COR-L47 (cell line): ENCODE results near the gene CAV1.

Experiments
- DNase-seq: peaks from one replicate; lab custom pipeline; 2025; lab: John Stamatoyannopoulos, UW

The CAV1 gene

GRCh38 chr7:116530107-116530820 is 5.4 kb downstream of the CAV1 start:
- DNase-seq = no peak

GRCh38 chr7:116532102-116532688 is 7.4 kb downstream of the CAV1 start:
- DNase-seq = no peak

- no peak for DNase-seq
Measured at GRCh38 chr7:116534790-116535189, 10.0 kb downstream of the CAV1 start.

- no peak for DNase-seq
Measured at GRCh38 chr7:116535416-116535815, 10.6 kb downstream of the CAV1 start.

GRCh38 chr7:116538138-116538537 is 13.3 kb downstream of the CAV1 start:
- DNase-seq = no peak

- no peak for DNase-seq
Measured at GRCh38 chr7:116539879-116540278, 15.0 kb downstream of the CAV1 start.

GRCh38 chr7:116540743-116541142 is 15.9 kb downstream of the CAV1 start:
- no peak for DNase-seq

- DNase-seq = no peak
Measured at GRCh38 chr7:116541951-116542350, 17.1 kb downstream of the CAV1 start.

GRCh38 chr7:116542618-116543017 is 17.8 kb downstream of the CAV1 start:
- DNase-seq = no peak

GRCh38 chr7:116543664-116544063 is 18.8 kb downstream of the CAV1 start:
- no peak for DNase-seq

GRCh38 chr7:116544487-116544886 is 19.7 kb downstream of the CAV1 start:
- DNase-seq = no peak

- DNase-seq = no peak
Measured at GRCh38 chr7:116545411-116545993, 20.7 kb downstream of the CAV1 start.

GRCh38 chr7:116546054-116546453 is 21.2 kb downstream of the CAV1 start:
- DNase-seq = no peak

- no peak for DNase-seq
Measured at GRCh38 chr7:116546916-116547315, 22.1 kb downstream of the CAV1 start.

- DNase-seq = no peak
Measured at GRCh38 chr7:116547347-116547746, 22.5 kb downstream of the CAV1 start.

GRCh38 chr7:116548506-116548905 is 23.7 kb downstream of the CAV1 start:
- no peak for DNase-seq

GRCh38 chr7:116549370-116549769 is 24.5 kb downstream of the CAV1 start:
- DNase-seq = no peak

- no peak for DNase-seq
Measured at GRCh38 chr7:116551692-116552091, 26.9 kb downstream of the CAV1 start.

GRCh38 chr7:116552602-116553001 is 27.8 kb downstream of the CAV1 start:
- DNase-seq = no peak

GRCh38 chr7:116553168-116553964 is 28.5 kb downstream of the CAV1 start:
- no peak for DNase-seq

- no peak for DNase-seq
Measured at GRCh38 chr7:116554436-116554835, 29.6 kb downstream of the CAV1 start.

GRCh38 chr7:116554911-116555310 is 30.1 kb downstream of the CAV1 start:
- DNase-seq = no peak
